Measurements from ENCODE around the gene EFNA1. TPM values are rescaled to one million over a fixed set of nuclear protein-coding genes. Genes with fewer than 3 reads are reported as not detected.
A peak's percentile ranks its signal among the peaks of the same experiment; 100 is the strongest.

EFNA1 gene
- total and polyA plus RNA-seq, 2 donors (not counting 3 experiments of a cell fraction or from before 2014, with no cell fraction given): 107 to 289 TPM

DNA sequence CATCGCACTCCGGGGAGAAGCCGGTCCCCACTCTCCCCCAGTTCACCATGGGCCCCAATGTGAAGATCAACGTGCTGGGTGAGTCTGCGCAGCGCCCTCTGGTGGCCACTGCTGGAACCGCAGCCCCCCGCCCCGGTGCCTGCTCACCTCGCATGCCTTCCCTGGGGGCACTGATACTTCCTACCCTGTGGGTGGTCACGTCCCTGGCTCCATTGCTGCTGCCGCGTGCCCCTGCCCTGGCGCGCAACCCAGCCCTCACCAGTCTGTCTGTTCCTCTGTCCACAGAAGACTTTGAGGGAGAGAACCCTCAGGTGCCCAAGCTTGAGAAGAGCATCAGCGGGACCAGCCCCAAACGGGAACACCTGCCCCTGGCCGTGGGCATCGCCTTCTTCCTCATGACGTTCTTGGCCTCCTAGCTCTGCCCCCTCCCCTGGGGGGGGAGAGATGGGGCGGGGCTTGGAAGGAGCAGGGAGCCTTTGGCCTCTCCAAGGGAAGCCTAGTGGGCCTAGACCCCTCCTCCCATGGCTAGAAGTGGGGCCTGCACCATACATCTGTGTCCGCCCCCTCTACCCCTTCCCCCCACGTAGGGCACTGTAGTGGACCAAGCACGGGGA is 41.4 kb upstream of the EFNA1 start:
- no peak overlapping the region for H2AFZ ChIP-seq (ENCODE audit: low read depth, low read length)
- H3K9me3 ChIP-seq (replicated peaks; ENCODE audit: control insufficient read depth, insufficient read depth, low read length): no peaks in the 10 kb centered on the region
- H3K9me1 ChIP-seq (replicated peaks; ENCODE audit: control insufficient read depth, extremely low read depth, insufficient read depth, low read length): no peaks in the 10 kb centered on the region
- peaks cover 10% of the 10 kb centered on the region for H3K4me1 ChIP-seq (ENCODE audit: control insufficient read depth, extremely low read depth, insufficient read depth, low read length)
- no peak overlapping the region for H3K27ac ChIP-seq (ENCODE audit: insufficient read depth, low read depth, low read length)
- no peak overlapping the region for H3K9ac ChIP-seq (replicated peaks; ENCODE audit: extremely low read depth, insufficient read depth, low read length)
- H3K36me3 ChIP-seq (ENCODE audit: control insufficient read depth in 2 of 2, extremely low read depth in 1 of 2, insufficient read depth in 2 of 2, low read length in 2 of 2): no peaks in the 10 kb centered on the region
- H4K20me1 ChIP-seq (replicated peaks; ENCODE audit: control insufficient read depth, extremely low read depth, insufficient read depth, low read length): no peaks in the 10 kb centered on the region
- peak; percentile 58 for DNase-seq (ENCODE audit: low read depth, low spot score)
- H3K4me3 ChIP-seq (replicated peaks in 1 of 3; ENCODE audit: insufficient read depth in 1 of 3, low read depth in 1 of 3, low read length in 3 of 3): peak overlapping the region in 1 of 3 experiments; percentile 48
- no TSS peak for BruUV-seq (replicated peaks)
- peaks cover 16 to 22% of the 10 kb centered on the region in 2 experiments for H3K27me3 ChIP-seq (ENCODE audit: control insufficient read depth in 2 of 2, insufficient read depth in 2 of 2, low read length in 2 of 2)
- TF ChIP-seq MYC (IDR thresholded peaks at IDR 0.05; ENCODE audit: low read depth, low read length) (no peak), FOS (IDR thresholded peaks at IDR 0.05; ENCODE audit: borderline replicate concordance, insufficient read depth, low read length) (no peak), POLR2AphosphoS5 (IDR thresholded peaks at IDR 0.05; ENCODE audit: insufficient read depth, low read depth, low read length) (no peak), GATA2 (IDR thresholded peaks at IDR 0.05; ENCODE audit: insufficient read depth, insufficient read length, low read depth, low read length) (no peak)
- TF ChIP-seq, protein P1, sequence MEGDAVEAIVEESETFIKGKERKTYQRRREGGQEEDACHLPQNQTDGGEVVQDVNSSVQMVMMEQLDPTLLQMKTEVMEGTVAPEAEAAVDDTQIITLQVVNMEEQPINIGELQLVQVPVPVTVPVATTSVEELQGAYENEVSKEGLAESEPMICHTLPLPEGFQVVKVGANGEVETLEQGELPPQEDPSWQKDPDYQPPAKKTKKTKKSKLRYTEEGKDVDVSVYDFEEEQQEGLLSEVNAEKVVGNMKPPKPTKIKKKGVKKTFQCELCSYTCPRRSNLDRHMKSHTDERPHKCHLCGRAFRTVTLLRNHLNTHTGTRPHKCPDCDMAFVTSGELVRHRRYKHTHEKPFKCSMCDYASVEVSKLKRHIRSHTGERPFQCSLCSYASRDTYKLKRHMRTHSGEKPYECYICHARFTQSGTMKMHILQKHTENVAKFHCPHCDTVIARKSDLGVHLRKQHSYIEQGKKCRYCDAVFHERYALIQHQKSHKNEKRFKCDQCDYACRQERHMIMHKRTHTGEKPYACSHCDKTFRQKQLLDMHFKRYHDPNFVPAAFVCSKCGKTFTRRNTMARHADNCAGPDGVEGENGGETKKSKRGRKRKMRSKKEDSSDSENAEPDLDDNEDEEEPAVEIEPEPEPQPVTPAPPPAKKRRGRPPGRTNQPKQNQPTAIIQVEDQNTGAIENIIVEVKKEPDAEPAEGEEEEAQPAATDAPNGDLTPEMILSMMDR (IDR thresholded peaks at IDR 0.05; ENCODE audit: extremely low read depth in 1 of 2, insufficient read depth in 1 of 2, low read depth in 1 of 2, low read length in 2 of 2): peak; percentile 88 to 99
- H3K79me2 ChIP-seq (ENCODE audit: control insufficient read depth, insufficient read depth, low read length): no peaks in the 10 kb centered on the region
- CTCF ChIA-PET: interaction anchor here (0.7 to 3.1 kb wide), 15 partner anchors 10 to 179 kb away, joined by 3 to 67 read pairs (median 14); partner anchors contain the start of genes ADAM15, EFNA4, KRTCAP2 and PYGO2
- intact Hi-C loops (cut with micrococcal nuclease): loop anchor here (1.0 kb wide), 1 partner anchor 527 kb away; no protein-coding TSS in a partner anchor
- FAIRE-seq: peak; percentile 85
- dilution Hi-C loops (cut with MboI; ENCODE audit: extremely low pct_ligation_motif_present, low sequenced_read_pairs): no loop called here
- no peak overlapping the region for H3K4me2 ChIP-seq (ENCODE audit: insufficient read depth, low read length)
- POLR2A ChIA-PET: no interaction called here
